Measurements from ENCODE around the gene CDC42SE2. TPM values are rescaled to one million over a fixed set of nuclear protein-coding genes. Genes with fewer than 3 reads are reported as not detected.

Gene CDC42SE2
- total RNA-seq, 1 experiment from 2014 or later = 32.8 TPM

DNA sequence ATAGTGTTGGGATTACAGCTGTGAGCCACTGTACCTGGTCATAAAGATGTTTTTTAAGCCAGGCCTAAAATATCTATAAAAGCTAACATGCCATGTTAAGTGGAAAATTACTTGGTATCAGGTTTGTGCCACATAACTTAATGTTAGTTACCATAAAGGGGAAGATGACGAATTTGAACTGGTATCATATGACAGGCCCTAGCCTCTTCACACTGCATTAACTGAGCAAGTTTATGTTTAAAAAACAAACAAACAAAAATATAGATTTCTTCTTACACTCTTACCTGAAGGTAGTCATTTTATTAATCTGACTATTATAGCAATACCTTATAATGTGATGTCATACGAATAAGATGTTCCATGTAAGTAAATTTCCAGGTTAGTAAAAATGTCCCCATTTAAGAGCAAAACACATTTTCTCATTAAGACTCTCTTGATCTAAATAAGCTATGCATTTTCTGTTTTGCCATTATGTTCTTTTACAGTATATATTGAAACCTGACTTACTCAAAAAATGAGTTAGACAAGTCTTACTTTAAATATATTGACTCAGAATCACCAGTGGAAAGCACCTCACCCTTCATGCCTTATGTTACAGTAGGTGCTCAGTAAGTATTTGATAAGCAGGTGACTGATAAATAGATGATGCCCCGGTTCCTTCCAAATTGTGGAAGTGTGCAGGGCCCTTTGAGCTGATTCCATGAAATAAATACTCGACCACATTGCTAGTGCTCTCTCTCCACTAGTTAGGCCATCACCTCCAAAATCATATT is 125.4 kb downstream of the CDC42SE2 start:
- no peak overlapping the region for H3K27ac ChIP-seq
- intact Hi-C loops (cut with micrococcal nuclease; ENCODE audit: unreplicated experiment) = no loop called here
- no peaks in the 10 kb centered on the region for H3K9me3 ChIP-seq (ENCODE audit: insufficient read depth, low read depth)
- no peaks in the 10 kb centered on the region for H4K20me1 ChIP-seq (ENCODE audit: insufficient read depth)
- H3K27me3 ChIP-seq (ENCODE audit: insufficient read depth, low read depth) = no peaks in the 10 kb centered on the region
- H3K4me2 ChIP-seq = no peak overlapping the region
- TF ChIP-seq, protein P1, sequence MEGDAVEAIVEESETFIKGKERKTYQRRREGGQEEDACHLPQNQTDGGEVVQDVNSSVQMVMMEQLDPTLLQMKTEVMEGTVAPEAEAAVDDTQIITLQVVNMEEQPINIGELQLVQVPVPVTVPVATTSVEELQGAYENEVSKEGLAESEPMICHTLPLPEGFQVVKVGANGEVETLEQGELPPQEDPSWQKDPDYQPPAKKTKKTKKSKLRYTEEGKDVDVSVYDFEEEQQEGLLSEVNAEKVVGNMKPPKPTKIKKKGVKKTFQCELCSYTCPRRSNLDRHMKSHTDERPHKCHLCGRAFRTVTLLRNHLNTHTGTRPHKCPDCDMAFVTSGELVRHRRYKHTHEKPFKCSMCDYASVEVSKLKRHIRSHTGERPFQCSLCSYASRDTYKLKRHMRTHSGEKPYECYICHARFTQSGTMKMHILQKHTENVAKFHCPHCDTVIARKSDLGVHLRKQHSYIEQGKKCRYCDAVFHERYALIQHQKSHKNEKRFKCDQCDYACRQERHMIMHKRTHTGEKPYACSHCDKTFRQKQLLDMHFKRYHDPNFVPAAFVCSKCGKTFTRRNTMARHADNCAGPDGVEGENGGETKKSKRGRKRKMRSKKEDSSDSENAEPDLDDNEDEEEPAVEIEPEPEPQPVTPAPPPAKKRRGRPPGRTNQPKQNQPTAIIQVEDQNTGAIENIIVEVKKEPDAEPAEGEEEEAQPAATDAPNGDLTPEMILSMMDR (conservative IDR thresholded peaks at IDR 0.05) = no peak
- TF ChIP-seq EZH2 (IDR thresholded peaks at IDR 0.05; ENCODE audit: low read depth) = no peak
- BruUV-seq (replicated peaks) = no TSS peak
- H3K4me3 ChIP-seq = no peak overlapping the region
- H3F3A ChIP-seq (ENCODE audit: insufficient read depth, low read depth) = peaks cover 23% of the 10 kb centered on the region; the same call in 1 of the 2 replicates
- no peaks in the 10 kb centered on the region for H3K9me2 ChIP-seq (ENCODE audit: insufficient read depth)
- CTCF ChIA-PET = no interaction called here
- peaks cover 17% of the 10 kb centered on the region; the same call in 1 of the 2 replicates for H3K36me3 ChIP-seq (ENCODE audit: low read depth)
- no peak for DNase-seq
- POLR2A ChIA-PET (ENCODE audit: unreplicated experiment) = no interaction called here
- no peak overlapping the region for H2AFZ ChIP-seq
- H3K4me1 ChIP-seq (replicated peaks; ENCODE audit: insufficient read depth) = peaks cover 8% of the 10 kb centered on the region; the same call in 1 of the 2 replicates
- 0 out of 2 replicates have a peak, but pooled peaks cover 2% of the 10 kb centered on the region for H3K79me2 ChIP-seq (ENCODE audit: low read depth)

DNA sequence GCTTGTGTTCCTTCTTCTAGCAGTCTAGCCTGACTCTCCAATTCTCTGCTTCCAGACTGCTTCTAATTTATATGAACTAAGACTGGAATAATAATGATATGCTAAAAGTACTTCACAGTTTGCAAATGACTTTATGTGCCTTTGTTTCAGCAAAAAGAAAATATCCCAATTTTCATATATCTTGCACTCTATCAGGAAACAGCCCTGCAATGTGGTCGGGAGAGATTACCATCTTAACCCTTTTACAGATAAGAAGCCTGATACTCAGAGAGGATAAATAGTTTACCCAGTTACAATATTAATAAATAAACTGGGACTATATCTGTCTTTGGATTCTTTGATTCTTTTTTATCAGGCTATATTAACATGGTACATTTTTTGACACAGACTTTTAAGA is 126.0 kb downstream of the CDC42SE2 start:
- ChIA-PET CTCF (no interaction called here), POLR2A (ENCODE audit: unreplicated experiment) (no interaction called here)
- no peaks in the 10 kb centered on the region for H3K79me2 ChIP-seq (ENCODE audit: low read depth)
- DNase-seq = no peak
- no peak overlapping the region for H3K4me3 ChIP-seq
- H3K27ac ChIP-seq = no peak overlapping the region
- H3K4me1 ChIP-seq (replicated peaks; ENCODE audit: insufficient read depth) = peaks cover 8% of the 10 kb centered on the region; the same call in 1 of the 2 replicates
- TF ChIP-seq, protein P1 (conservative IDR thresholded peaks at IDR 0.05) = no peak
- no peak for TF ChIP-seq EZH2 (IDR thresholded peaks at IDR 0.05; ENCODE audit: low read depth)
- intact Hi-C loops (cut with micrococcal nuclease; ENCODE audit: unreplicated experiment) = no loop called here
- peaks cover 17% of the 10 kb centered on the region; the same call in 1 of the 2 replicates for H3K36me3 ChIP-seq (ENCODE audit: low read depth)
- H4K20me1 ChIP-seq (ENCODE audit: insufficient read depth) = no peaks in the 10 kb centered on the region
- H3F3A ChIP-seq (ENCODE audit: insufficient read depth, low read depth) = peaks cover 23% of the 10 kb centered on the region; the same call in 1 of the 2 replicates
- H3K9me3 ChIP-seq (ENCODE audit: insufficient read depth, low read depth) = no peaks in the 10 kb centered on the region
- no TSS peak for BruUV-seq (replicated peaks)
- H3K9me2 ChIP-seq (ENCODE audit: insufficient read depth) = no peaks in the 10 kb centered on the region
- H2AFZ ChIP-seq = no peak overlapping the region
- no peaks in the 10 kb centered on the region for H3K27me3 ChIP-seq (ENCODE audit: insufficient read depth, low read depth)
- H3K4me2 ChIP-seq = no peak overlapping the region

DNA sequence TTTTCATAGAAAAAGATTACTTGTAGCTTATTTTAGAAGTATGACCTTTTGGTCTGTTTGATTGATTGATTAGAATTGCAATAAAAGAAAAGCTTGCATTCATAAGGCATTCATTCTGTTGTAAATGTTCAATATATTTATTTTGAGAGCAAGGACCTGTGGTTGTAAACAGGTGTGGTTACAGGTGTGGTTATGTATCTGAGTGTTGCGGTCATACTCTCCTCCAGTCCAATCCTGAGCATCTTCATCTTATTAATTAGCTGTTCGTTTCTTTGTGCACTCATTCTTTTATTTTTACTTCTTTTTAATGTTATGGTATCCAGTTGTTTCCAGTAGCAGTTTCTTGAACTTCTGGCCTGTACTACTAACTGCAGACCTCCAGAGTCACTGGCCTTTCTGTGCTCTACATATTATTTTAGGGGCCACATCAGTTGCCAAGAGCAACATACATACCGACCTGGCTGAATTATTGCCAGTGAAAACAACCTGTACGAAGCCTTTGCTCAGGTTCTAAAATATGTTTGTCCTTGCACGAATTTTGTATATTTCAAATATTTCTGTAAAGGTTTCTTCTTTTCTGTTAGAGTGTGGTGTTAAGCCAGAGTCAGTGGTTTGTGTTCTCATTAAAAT is 128.7 kb downstream of the CDC42SE2 start:
- Histone ChIP-seq H3K27ac (no peak overlapping the region), H3K4me3 (no peak overlapping the region), H3K9me2 (ENCODE audit: insufficient read depth) (no peaks in the 10 kb centered on the region), H3F3A (ENCODE audit: insufficient read depth, low read depth) (peaks cover 9% of the 10 kb centered on the region; the same call in 1 of the 2 replicates), H3K79me2 (ENCODE audit: low read depth) (no peaks in the 10 kb centered on the region), H3K4me2 (no peak overlapping the region), H3K36me3 (ENCODE audit: low read depth) (peaks cover 17% of the 10 kb centered on the region; the same call in 1 of the 2 replicates), H3K27me3 (ENCODE audit: insufficient read depth, low read depth) (no peaks in the 10 kb centered on the region), H2AFZ (no peak overlapping the region), H3K4me1 (replicated peaks; ENCODE audit: insufficient read depth) (no peaks in the 10 kb centered on the region), H3K9me3 (ENCODE audit: insufficient read depth, low read depth) (no peaks in the 10 kb centered on the region), H4K20me1 (ENCODE audit: insufficient read depth) (no peaks in the 10 kb centered on the region)
- no peak for TF ChIP-seq EZH2 (IDR thresholded peaks at IDR 0.05; ENCODE audit: low read depth)
- TF ChIP-seq, protein P1 (conservative IDR thresholded peaks at IDR 0.05) = no peak
- POLR2A ChIA-PET (ENCODE audit: unreplicated experiment) = no interaction called here
- no TSS peak for BruUV-seq (replicated peaks)
- CTCF ChIA-PET = no interaction called here
- DNase-seq = no peak
- intact Hi-C loops (cut with micrococcal nuclease; ENCODE audit: unreplicated experiment) = no loop called here

Measured in PC-9 (cell line).